Stimulated activated CD4-positive, alpha-beta T cell treated with anti-CD3 and anti-CD28 coated beads, Interleukin-4, amount 100 ng/mL, for 48 hours (primary cell): ENCODE measurements around the gene GPC6.

ENCODE experiments used
- DNase-seq, 2 donors: peaks; one replicate each; pipeline ENCODE4 v3.0.0-alpha.2; 2020; ENCODE audit warnings: low read depth in 2 of 2

The GPC6 gene

GRCh38 chr13:93966267-93966936, 739.8 kb downstream of the GPC6 start:
- DNase-seq, result no peak

- no peak for DNase-seq
These were observed 740.7 kb downstream of the GPC6 start for GRCh38 chr13:93967286-93967685.

- no peak for DNase-seq
These were observed 748.6 kb downstream of the GPC6 start for GRCh38 chr13:93975242-93975641.

- DNase-seq, result no peak
These were observed 749.9 kb downstream of the GPC6 start for GRCh38 chr13:93976528-93976927.

- no peak for DNase-seq
These were observed 751.4 kb downstream of the GPC6 start for GRCh38 chr13:93977986-93978385.

- DNase-seq, result no peak
These were observed 754.9 kb downstream of the GPC6 start for GRCh38 chr13:93981426-93981977.

GRCh38 chr13:93982179-93982918, 755.7 kb downstream of the GPC6 start:
- no peak for DNase-seq

- no peak for DNase-seq
These were observed 757.4 kb downstream of the GPC6 start for GRCh38 chr13:93984052-93984451.

GRCh38 chr13:93984876-93985275, 758.3 kb downstream of the GPC6 start:
- no peak for DNase-seq

GRCh38 chr13:93987458-93987857, 760.9 kb downstream of the GPC6 start:
- DNase-seq, result no peak

GRCh38 chr13:93991569-93991968, 765.0 kb downstream of the GPC6 start:
- no peak for DNase-seq

GRCh38 chr13:93996481-93996880, 769.9 kb downstream of the GPC6 start:
- DNase-seq, result no peak

GRCh38 chr13:94006296-94006695, 779.7 kb downstream of the GPC6 start:
- DNase-seq, result no peak

GRCh38 chr13:94007072-94007471, 780.5 kb downstream of the GPC6 start:
- DNase-seq, result no peak

- DNase-seq, result no peak
These were observed 783.1 kb downstream of the GPC6 start for GRCh38 chr13:94009701-94010100.

- DNase-seq, result no peak
These were observed 787.9 kb downstream of the GPC6 start for GRCh38 chr13:94014461-94014860.

- no peak for DNase-seq
These were observed 793.8 kb downstream of the GPC6 start for GRCh38 chr13:94020426-94020825.

GRCh38 chr13:94020833-94021232, 794.2 kb downstream of the GPC6 start:
- DNase-seq, result no peak

GRCh38 chr13:94028234-94028633, 801.6 kb downstream of the GPC6 start:
- no peak for DNase-seq

- DNase-seq, result no peak
These were observed 802.0 kb downstream of the GPC6 start for GRCh38 chr13:94028650-94029049.

- no peak for DNase-seq
These were observed 804.0 kb downstream of the GPC6 start for GRCh38 chr13:94030415-94031119.

- DNase-seq, result no peak
These were observed 805.0 kb downstream of the GPC6 start for GRCh38 chr13:94031609-94032008.

GRCh38 chr13:94033098-94033497, 806.5 kb downstream of the GPC6 start:
- DNase-seq, result no peak
